SU-DHL-6 (cell line): ENCODE measurements around the gene ATF7IP.

Experiments used
- CTCF ChIP-seq: fragments of 200-600 bp; sonication (generic); IDR thresholded peaks from one replicate; pipeline ENCODE4 v1.5.1; 2017; ENCODE audit warnings: antibody characterized with exemption, mild to moderate bottlenecking, low read length, moderate library complexity; ENCODE audit not compliant: insufficient read depth, poor library complexity, severe bottlenecking
- EZH2phosphoT487 ChIP-seq: fragments of 200-600 bp; sonication (generic), shearing (Covaris generic); conservative IDR thresholded peaks from 2 replicates; pipeline ENCODE4 v1.6.1; 2018; ENCODE audit warnings: mild to moderate bottlenecking, antibody characterized with exemption, low read length, moderate library complexity, mixed read lengths

GRCh38 chr12:14430394-14430986 is 65.0 kb downstream of the ATF7IP start:
- TF ChIP-seq CTCF (no peak), EZH2phosphoT487 (no peak)
